ENCODE results near the gene IFNL1.
"Not testable (repeated sequence)": the region's sequence is repeated elsewhere in the genome, so short reads cannot be mapped to it uniquely, and the experiment has no call there.

The IFNL1 gene

GRCh38 chr19:39308531-39309304, 12.5 kb downstream of the IFNL1 start:
- no peak for DNase-seq

DNA sequence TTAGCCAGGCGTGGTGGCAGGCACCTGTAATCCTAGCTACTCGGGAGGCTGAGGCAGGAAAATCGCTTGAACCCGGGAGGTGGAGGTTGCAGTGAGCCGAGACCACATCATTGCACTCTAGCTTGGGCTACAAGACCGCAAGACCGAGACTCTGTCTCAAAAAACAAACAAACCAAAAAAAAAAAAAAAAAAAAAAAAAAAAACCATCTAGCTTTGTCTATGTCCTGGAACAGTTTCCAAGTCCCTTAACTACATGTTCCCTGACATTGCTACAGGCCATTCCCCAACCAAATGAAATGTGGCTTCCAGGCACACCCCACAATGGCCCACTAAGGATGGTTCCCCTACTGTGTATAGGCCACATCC, 13.1 kb downstream of the IFNL1 start:
- not testable (repeated sequence) for DNase-seq

DNA sequence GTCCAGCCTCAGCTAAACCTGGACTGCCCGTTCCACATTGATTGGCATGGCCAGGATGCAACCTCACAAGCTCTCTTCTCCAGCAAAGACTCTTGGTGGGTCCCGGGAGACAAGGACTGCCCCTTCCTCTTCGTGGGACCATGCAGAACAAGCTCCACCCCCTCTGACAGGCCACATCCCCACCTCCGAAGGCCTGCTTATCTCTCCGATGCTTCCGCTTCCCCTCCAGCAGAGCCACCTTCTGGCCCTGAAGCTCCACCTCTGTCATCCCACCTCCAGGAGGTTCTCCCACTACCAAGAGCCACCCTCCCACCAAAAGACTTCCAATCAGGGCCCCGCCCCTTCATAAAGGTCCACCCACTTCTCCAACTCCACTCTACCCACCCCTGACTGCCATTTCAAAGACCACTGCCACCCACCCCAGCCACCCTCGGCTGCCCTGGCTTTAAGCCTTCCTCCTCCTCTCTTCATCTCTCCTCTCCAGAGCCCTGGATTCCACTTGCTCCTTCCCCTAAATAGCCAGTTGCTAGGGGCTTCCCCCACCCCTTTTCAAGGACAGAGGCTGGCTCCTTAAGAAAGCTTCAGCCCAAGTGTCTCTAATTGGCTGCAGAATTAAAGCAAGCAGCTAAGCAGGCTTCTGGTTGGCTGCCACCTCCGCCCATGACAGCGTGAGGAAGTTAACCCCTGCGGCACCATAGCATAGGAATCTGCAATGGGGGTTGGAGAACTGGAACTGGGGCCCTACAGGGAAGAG, 14.5 kb downstream of the IFNL1 start:
- DNase-seq = no peak

DNA sequence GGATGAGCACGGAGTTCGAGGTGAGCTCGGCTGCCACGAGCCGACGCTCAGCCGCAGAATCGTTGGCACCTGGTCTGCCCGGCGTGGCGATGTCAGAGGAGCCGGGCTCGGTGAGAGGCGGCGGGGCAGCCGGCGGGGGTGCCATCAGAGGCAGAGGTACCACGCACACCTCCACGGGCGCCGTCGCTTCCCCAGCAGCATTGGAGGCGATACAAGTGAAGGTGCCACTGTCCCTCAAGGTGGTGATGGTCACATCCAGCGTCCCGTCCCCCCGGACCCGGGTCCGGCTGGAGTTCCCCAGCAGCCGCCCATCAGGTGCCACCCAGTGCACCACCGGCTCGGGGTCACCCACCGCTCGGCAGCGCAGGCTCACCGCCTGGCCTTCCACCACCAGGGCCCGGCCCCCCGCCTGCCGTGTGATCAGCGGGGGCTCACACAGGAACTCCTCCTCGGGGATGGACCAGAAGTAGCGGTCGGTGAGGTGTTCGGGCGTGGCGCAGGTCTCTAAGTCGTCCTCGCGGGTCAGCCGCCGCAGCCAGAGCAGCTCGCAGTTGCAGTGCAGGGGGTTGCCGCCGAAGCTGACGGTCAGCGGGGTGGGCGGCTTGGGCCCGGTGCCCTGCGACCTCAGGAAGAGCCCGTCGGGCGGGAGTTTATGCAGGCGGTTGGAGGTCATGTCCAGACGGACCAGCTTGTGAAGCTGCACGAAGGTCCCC, 18.0 kb downstream of the IFNL1 start:
- no peak for DNase-seq

GRCh38 chr19:39315933-39316332, 19.7 kb downstream of the IFNL1 start:
- no peak for DNase-seq

GRCh38 chr19:39316627-39317321, 20.6 kb downstream of the IFNL1 start:
- no peak for DNase-seq

DNA sequence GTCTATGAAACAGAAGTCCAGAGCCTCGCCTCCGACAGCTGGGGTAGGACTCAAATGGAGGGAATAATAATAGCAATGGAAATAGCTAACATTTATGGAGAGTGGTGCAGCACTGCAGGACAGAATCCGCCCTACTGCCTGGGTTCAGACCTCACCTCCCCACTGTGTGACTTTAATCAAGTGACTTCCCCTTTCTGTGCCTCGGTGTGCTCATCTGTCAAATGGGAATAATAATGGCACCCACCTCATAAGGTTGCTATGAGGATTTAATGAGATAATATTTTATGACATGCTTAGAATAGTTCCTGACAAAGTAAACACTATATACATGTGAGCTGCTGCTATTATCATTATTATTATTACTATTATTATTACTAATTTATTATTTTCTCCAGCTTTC, 21.3 kb downstream of the IFNL1 start:
- no peak for DNase-seq

DNA sequence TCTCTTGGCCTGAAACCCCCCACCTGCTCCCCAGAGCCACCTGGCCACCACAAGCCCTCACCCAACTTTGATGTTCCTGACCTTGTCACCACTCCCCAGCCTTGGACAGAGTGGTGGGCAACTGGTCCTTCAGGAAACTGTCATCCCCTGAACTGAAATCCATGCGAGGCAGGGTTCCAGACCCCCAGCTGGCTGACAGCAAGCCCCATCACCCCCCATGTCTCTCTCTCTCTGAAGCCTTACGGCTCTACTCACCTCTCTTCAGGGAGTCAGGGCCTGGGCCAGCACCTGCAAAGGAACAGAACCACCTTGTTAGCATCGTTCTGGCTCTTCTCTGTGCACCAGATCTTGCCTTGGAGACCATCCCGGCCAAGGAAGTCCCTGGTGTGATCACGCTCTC, 21.9 kb downstream of the IFNL1 start:
- no peak for DNase-seq

- no peak for DNase-seq
Observed at GRCh38 chr19:39318690-39319089, 22.5 kb downstream of the IFNL1 start.

DNA sequence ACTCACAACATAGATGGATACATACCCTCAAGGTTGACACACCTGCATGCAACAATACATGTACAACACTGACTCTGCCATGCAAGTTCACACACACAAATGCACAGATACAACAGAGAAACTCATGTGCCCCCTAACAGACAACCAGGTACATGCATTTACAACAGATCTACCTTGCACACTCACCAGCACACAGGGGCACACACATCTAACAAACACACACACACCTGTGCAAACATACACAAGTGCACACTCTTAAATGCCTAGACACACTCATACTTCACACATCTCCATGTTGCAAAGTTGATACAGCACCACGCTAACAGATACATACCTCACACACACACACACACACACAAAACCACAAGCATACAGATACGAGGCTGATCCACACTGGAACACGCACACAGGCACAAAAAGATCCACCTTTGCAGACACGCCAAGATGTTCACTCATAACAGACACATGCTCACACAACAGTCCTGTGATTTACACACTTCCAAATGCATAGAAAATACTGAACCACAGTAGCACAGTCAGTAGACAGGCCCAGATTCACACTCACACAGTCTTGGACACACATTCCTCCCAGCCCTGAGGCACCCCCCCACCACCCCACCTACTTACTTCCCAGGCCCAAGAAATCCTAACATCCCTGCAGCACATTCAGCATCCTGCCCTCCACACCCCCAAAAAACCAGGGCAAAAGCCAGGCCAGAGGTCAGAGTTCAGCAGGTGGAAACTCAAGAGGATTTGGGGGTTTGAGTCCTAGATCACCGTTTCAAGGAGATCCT, 23.1 kb downstream of the IFNL1 start:
- no peak for DNase-seq

DNA sequence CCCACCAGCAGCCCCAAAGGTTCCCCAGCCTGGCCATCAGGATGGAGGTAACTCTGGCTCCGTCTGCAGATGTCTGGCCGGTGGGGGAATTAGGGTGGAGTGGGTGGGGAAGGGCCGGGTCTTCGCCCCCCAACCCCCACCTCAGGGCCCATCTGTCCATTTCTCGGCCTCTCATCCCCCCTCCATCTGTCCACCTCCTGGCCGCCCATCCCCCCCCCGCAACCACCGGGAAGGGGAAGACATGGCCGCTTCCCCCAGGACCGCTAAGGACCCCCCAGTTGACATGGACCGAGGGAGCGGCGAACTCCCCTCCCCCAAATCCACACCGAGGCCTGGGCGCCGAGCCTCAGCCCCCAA, 23.7 kb downstream of the IFNL1 start:
- no peak for DNase-seq

DNA sequence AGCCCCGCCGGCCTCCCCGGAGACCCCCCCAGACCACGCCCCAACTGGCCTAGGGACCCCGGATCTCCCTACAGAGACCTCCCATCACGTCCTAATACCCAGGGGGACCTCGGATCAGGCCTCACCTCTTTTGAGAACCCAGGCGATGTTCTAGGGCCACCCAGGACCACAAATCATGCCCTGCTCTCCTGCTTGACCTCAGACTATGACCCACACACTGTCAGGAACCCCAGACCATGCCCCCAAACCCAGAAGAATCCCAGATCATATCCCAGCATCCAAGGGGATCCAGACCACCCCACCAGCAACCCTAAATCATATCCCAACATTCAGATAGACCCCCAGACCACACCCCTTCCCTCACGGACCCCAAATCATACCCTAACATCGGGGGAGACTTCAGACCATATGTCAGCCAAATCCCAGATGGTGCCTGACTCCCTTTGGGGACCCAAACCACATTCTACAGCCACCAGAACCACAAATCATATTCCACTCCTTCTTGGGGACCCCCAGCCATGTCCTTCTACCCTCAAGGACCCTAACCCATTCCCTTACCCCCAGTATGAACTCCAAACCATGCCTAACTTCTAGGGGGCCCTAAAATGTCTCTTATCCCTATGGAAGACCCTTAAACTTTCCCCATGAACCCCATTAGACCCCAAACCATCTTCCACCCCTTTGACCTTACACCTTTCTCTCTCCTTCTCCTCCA, 25.1 kb downstream of the IFNL1 start:
- no peak for DNase-seq

DNA sequence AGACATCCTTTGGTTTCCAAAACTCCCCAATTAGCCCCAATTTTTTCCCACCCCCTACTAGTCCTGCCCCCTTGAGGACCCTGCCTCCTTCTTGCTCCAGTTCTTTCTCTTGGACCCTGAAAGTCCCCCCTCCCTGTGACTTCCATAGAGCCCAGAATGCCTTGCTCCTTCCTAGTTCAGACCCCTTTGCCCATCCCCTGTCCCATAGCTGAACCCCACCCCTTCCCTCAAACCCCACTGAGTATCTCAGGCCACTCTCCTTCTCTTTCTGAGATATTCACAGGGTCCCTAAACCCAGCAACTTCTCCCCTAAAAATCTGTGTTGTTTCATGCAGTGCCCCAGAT, 25.6 kb downstream of the IFNL1 start:
- DNase-seq = no peak

- no peak for DNase-seq
Observed at GRCh38 chr19:39324242-39324842, 28.1 kb downstream of the IFNL1 start.

- no peak for DNase-seq
Observed at GRCh38 chr19:39325778-39326665, 29.8 kb downstream of the IFNL1 start.

GRCh38 chr19:39327363-39328045, 31.3 kb downstream of the IFNL1 start:
- no peak for DNase-seq

- DNase-seq = peak; percentile 72
Observed at GRCh38 chr19:39328046-39328705, 32.0 kb downstream of the IFNL1 start.

DNA sequence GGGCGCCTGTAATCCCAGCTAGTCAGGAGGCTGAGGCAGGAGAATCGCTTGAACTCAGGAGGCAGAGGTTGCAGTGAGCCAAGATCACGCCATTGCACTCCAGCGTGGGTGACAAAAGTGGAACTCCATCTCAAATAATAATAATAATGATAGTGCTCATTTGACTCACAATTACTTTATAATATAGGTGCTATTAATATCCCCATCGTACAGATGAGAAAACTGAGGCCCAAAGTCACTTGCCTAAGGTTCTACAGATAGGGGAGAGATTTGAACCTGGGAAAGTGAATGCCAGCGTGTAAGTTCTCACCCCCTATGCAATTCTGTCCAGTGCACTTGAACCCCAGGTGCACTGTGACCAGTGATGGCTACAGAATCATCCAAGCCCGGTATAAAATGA, 33.7 kb downstream of the IFNL1 start:
- no peak for DNase-seq

DNA sequence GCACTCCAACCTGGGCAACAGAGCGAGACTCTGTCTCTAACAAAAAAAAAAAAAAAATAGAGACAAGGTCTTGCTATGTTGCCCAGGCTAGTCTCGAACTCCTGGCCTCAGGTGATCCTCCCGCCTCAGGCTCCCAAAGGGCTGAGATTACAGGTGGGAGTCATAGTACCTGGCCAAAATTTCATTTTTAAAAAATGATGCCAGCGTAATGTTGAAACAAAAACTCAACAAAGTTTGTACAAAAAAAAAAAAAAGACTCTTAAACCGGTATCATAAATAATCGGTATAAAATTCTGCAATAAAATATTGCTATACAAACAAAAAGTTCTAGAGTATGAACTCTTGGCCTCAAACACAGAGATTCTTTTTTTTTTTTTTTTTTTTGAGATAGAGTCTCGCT, 36.1 kb downstream of the IFNL1 start:
- DNase-seq = no peak

Measured in NCI-H1048 (cell line).